ENCODE measurements around the gene GJA3.

The GJA3 gene

GRCh38 chr13:20160306-20161274 is at the start of gene GJA3:
Gene GJA3, minus strand, starts transcription at chr13:20161052. Its CDS starts 17,764 bp downstream, at chr13:20143288.
- DNase-seq (ENCODE audit: low read depth) = peak; percentile 45

- no peak for DNase-seq (ENCODE audit: low read depth)
Measured at GRCh38 chr13:20209948-20210347, 49.1 kb upstream of the GJA3 start.

- no peak for DNase-seq (ENCODE audit: low read depth)
Measured at GRCh38 chr13:20206698-20207235, 45.9 kb upstream of the GJA3 start.

- DNase-seq (ENCODE audit: low read depth) = no peak
Measured at GRCh38 chr13:20206065-20206697, 45.3 kb upstream of the GJA3 start.

- DNase-seq (ENCODE audit: low read depth) = no peak
Measured at GRCh38 chr13:20198781-20199180, 37.9 kb upstream of the GJA3 start.

GRCh38 chr13:20197361-20197834 is 36.5 kb upstream of the GJA3 start:
- no peak for DNase-seq (ENCODE audit: low read depth)

GRCh38 chr13:20195801-20196200 is 34.9 kb upstream of the GJA3 start:
- DNase-seq (ENCODE audit: low read depth) = no peak

- no peak for DNase-seq (ENCODE audit: low read depth)
Measured at GRCh38 chr13:20193907-20194631, 33.2 kb upstream of the GJA3 start.

GRCh38 chr13:20193162-20193906 is 32.5 kb upstream of the GJA3 start:
- DNase-seq (ENCODE audit: low read depth) = no peak

- no peak for DNase-seq (ENCODE audit: low read depth)
Measured at GRCh38 chr13:20192836-20193161, 31.9 kb upstream of the GJA3 start, which contains the start of gene GJB2. Gene GJB2, minus strand, starts transcription at chr13:20192938. Its CDS starts 3,357 bp downstream, at chr13:20189581.

GRCh38 chr13:20192158-20192835 is 31.4 kb upstream of the GJA3 start:
- DNase-seq (ENCODE audit: low read depth) = no peak

GRCh38 chr13:20191311-20192157 is 30.7 kb upstream of the GJA3 start:
- no peak for DNase-seq (ENCODE audit: low read depth)

- no peak for DNase-seq (ENCODE audit: low read depth)
Measured at GRCh38 chr13:20190481-20191310, 29.8 kb upstream of the GJA3 start.

GRCh38 chr13:20190076-20190475 is 29.2 kb upstream of the GJA3 start:
- no peak for DNase-seq (ENCODE audit: low read depth)

GRCh38 chr13:20188667-20189553 is 28.1 kb upstream of the GJA3 start:
- no peak for DNase-seq (ENCODE audit: low read depth)

- DNase-seq (ENCODE audit: low read depth) = no peak
Measured at GRCh38 chr13:20186771-20187170, 25.9 kb upstream of the GJA3 start.

- no peak for DNase-seq (ENCODE audit: low read depth)
Measured at GRCh38 chr13:20185366-20186056, 24.7 kb upstream of the GJA3 start.

Measured in activated T-cell treated with anti-CD3 and anti-CD28 coated beads for 24 hours (primary cell).